ENCODE data around the gene CAPN5. TPM values are rescaled to one million over a fixed set of nuclear protein-coding genes. Genes with fewer than 3 reads are reported as not detected.

The CAPN5 gene
- total RNA-seq, 4 donors from 2014 or later: 15.9 to 24.5 (median 19.8) TPM

DNA sequence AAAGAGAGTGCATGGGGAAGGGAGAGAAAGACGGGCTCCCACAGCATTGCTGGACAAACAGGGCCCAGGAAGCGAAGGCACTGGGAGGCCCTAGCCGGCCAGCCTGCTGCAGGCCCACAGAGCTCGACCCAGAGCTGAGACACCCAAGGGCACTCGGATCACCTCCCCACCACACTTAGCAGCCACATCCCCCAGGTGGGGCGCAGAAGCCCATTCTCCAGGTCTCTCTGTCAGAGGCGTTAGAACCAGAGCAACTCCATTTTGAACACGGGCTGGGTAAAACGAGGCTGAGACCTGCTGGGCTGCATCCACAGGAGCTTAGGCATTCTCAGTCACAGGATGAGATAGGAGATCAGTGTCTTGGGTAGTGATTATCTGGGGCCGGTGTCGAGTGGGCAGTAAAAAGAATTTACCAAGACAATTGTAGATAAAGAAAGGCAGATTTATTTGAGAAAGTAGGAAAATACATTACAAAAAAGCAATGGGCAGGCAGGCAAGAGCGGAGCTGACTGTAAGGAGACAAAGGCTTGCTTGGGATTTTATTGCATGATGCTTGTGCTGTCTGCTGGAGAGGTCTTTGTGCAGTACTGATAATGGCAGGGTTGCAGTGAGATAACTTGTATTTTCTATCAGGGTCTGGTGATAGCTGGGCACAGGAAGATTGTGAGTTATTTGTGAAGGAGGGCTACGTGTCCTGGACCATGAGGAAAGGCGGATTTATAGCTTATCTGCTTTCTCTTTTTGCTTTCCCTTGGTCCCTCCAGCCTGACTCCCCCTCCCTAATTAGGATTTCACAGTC lies 13.4 kb upstream of the CAPN5 start:
- no peak overlapping the region for H3K4me3 ChIP-seq
- H3K27ac ChIP-seq: no peak overlapping the region
- H3K27me3 ChIP-seq: no peaks in the 10 kb centered on the region
- H3K4me1 ChIP-seq: no peaks in the 10 kb centered on the region
- DNase-seq (ENCODE audit: low spot score in 2 of 2): no peak
- 77 to 83% methylated on average over 14 of the region's 14 CpGs for WGBS, 2 donors
- peaks cover 0 to 16% (median 0%) of the 10 kb centered on the region in 4 donors for H3K9me3 ChIP-seq
- H3K36me3 ChIP-seq: no peaks in the 10 kb centered on the region
- TF ChIP-seq, protein P1, sequence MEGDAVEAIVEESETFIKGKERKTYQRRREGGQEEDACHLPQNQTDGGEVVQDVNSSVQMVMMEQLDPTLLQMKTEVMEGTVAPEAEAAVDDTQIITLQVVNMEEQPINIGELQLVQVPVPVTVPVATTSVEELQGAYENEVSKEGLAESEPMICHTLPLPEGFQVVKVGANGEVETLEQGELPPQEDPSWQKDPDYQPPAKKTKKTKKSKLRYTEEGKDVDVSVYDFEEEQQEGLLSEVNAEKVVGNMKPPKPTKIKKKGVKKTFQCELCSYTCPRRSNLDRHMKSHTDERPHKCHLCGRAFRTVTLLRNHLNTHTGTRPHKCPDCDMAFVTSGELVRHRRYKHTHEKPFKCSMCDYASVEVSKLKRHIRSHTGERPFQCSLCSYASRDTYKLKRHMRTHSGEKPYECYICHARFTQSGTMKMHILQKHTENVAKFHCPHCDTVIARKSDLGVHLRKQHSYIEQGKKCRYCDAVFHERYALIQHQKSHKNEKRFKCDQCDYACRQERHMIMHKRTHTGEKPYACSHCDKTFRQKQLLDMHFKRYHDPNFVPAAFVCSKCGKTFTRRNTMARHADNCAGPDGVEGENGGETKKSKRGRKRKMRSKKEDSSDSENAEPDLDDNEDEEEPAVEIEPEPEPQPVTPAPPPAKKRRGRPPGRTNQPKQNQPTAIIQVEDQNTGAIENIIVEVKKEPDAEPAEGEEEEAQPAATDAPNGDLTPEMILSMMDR (IDR thresholded peaks at IDR 0.05): no peak
- no peak for TF ChIP-seq POLR2A (IDR thresholded peaks at IDR 0.05)
- TF ChIP-seq EP300 (IDR thresholded peaks at IDR 0.05): no peak

- Histone ChIP-seq H3K27ac (no peak overlapping the region), H3K9me3 (peaks cover 0 to 16% (median 0%) of the 10 kb centered on the region in 4 donors), H3K4me1 (no peaks in the 10 kb centered on the region), H3K36me3 (no peaks in the 10 kb centered on the region), H3K27me3 (no peaks in the 10 kb centered on the region), H3K4me3 (no peak overlapping the region)
- 53 to 61% methylated on average over 1 of the region's 1 CpG for WGBS, 2 donors
- DNase-seq (ENCODE audit: low spot score in 2 of 2): no peak
- TF ChIP-seq, protein P1 (IDR thresholded peaks at IDR 0.05): no peak
- TF ChIP-seq POLR2A (IDR thresholded peaks at IDR 0.05) (no peak), EP300 (IDR thresholded peaks at IDR 0.05) (no peak)
Measured at GRCh38 chr11:77054084-77054483, 12.7 kb upstream of the CAPN5 start.

DNA sequence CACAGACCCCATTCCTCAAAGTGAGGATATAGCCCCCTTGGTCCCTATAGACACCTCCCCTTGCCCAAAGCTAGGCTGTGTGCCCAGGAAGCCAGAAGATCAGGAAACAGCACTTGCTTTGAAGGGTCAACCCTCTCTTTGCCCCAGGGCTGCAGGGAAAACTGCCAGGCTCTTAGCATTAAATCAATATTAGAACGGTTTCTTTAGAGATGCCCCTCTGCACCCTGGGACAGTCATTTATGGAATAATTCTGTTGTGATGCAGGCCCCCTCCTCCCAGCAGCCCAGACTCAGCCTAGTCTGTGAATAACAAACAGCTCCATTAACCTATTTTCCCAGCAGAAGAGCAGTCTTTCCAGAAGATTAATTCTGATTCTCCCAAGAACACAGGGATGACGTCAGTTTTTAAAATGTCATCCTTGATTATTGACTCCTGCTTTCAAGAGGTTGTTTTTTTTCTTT lies 11.6 kb upstream of the CAPN5 start:
- WGBS, 2 donors: 47 to 50% methylated on average over 2 of the region's 2 CpGs
- no peaks in the 10 kb centered on the region for H3K4me1 ChIP-seq
- H3K9me3 ChIP-seq: peaks cover 0 to 16% (median 0%) of the 10 kb centered on the region in 4 donors
- no peaks in the 10 kb centered on the region for H3K27me3 ChIP-seq
- peak overlapping the region in 1 of 4 donors; percentile 25 for H3K27ac ChIP-seq
- no peak overlapping the region for H3K4me3 ChIP-seq
- no peak for DNase-seq (ENCODE audit: low spot score in 2 of 2)
- H3K36me3 ChIP-seq: no peaks in the 10 kb centered on the region
- TF ChIP-seq, protein P1 (IDR thresholded peaks at IDR 0.05): no peak
- no peak for TF ChIP-seq EP300 (IDR thresholded peaks at IDR 0.05)
- TF ChIP-seq POLR2A (IDR thresholded peaks at IDR 0.05): no peak

DNA sequence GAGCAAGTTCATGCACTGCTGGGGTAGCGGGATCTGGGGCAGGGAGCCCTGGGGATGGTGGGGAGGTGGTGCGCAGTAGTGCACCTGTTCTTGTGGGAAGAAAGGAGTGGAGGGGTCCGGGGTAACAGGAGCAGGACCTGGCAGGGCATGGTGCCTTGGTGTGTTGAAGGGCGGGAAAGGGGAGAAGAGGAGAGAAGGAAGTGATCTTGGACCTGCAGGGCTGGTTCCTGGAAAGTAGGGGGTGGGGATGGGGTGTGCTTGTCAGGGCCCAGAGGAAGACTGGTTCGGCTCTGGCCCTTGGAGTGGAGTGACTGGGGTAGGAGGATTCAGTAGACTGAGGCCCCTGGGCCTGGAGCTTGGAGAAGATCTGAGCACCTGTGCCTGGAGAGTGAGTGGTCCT lies 10.9 kb upstream of the CAPN5 start:
- 93 to 94% methylated on average over 5 of the region's 5 CpGs for WGBS, 2 donors
- no peak overlapping the region for H3K4me3 ChIP-seq
- H3K27me3 ChIP-seq: no peaks in the 10 kb centered on the region
- DNase-seq (ENCODE audit: low spot score in 2 of 2): no peak
- no peaks in the 10 kb centered on the region for H3K36me3 ChIP-seq
- TF ChIP-seq, protein P1 (IDR thresholded peaks at IDR 0.05): no peak
- TF ChIP-seq POLR2A (IDR thresholded peaks at IDR 0.05) (no peak), EP300 (IDR thresholded peaks at IDR 0.05) (no peak)
- peak overlapping the region in 1 of 4 donors; percentile 25 for H3K27ac ChIP-seq
- no peaks in the 10 kb centered on the region for H3K4me1 ChIP-seq
- peaks cover 0 to 16% (median 0%) of the 10 kb centered on the region in 4 donors for H3K9me3 ChIP-seq

GRCh38 chr11:77056814-77057402 lies 9.9 kb upstream of the CAPN5 start:
- peaks cover 0 to 16% (median 0%) of the 10 kb centered on the region in 4 donors for H3K9me3 ChIP-seq
- TF ChIP-seq POLR2A (IDR thresholded peaks at IDR 0.05) (no peak), EP300 (IDR thresholded peaks at IDR 0.05) (no peak)
- TF ChIP-seq, protein P1 (IDR thresholded peaks at IDR 0.05): no peak
- H3K4me3 ChIP-seq: no peak overlapping the region
- no peaks in the 10 kb centered on the region for H3K4me1 ChIP-seq
- H3K27me3 ChIP-seq: no peaks in the 10 kb centered on the region
- H3K36me3 ChIP-seq: no peaks in the 10 kb centered on the region
- no peak overlapping the region for H3K27ac ChIP-seq
- no peak for DNase-seq (ENCODE audit: low spot score in 2 of 2)
- WGBS, 2 donors: 84 to 86% methylated on average over 3 of the region's 3 CpGs

All from tibial nerve (tissue), 4 donors.